K562 treated with DMSO at 1 percent for 12 hours (cell line): ENCODE measurements around the gene LNX1. TPM values are rescaled to one million over a fixed set of nuclear protein-coding genes. Genes with fewer than 3 reads are reported as not detected.

ENCODE experiments used
- total RNA-seq: library from RNA; unstranded; fragments of 300-600 nt; gene quantifications from 2 replicates; pipeline ENCODE4 v1.2.3, GENCODE V29; 2022; ENCODE audit not compliant: insufficient read depth

LNX1 gene
- 1.9 and 3.9 TPM in 2 replicates for total RNA-seq

DNA sequence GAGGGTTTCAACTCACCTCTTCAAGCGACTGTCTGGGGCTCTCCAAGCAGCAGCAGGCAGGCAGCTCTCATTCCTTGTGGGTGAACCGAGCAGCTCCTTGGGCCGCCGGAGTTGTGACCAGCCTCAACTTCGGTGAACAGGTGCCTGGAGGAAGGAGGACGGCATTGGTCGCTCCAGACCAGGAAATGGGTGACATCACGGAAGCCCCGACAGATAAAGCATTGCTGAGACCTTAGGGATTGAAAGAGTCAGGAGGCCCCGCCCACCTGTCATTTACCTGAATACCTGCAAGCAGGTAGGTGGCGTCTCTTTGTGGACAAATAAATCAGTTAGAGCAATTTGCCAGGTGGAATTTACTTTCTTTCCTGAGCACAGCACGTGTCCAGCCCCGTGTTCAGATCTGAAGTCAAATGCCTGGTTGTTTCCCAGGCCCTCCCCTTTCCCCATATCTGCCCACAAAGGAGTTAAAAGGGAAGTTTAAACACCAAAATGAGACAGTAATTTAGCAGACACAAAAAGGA, at the start of gene LNX1:
LNX1 (minus strand) TSS at position 115 of the 521 bp plus-strand sequence. CDS start 17,484 bp downstream, outside the sequence.

Other genes with a start within 250 kb of the LNX1 start
- 5.9 and 7.6 TPM in 2 replicates for gene SCFD2, start 225.4 kb downstream of the LNX1 start, total RNA-seq
- 44.4 and 66.9 TPM in 2 replicates for gene FIP1L1, start 213.8 kb downstream of the LNX1 start, total RNA-seq